ENCODE measurements around the gene CALN1. TPM values are rescaled to one million over a fixed set of nuclear protein-coding genes. Genes with fewer than 3 reads are reported as not detected.

Gene CALN1
- total RNA-seq, 1 experiment from 2014 or later, result not detected

DNA sequence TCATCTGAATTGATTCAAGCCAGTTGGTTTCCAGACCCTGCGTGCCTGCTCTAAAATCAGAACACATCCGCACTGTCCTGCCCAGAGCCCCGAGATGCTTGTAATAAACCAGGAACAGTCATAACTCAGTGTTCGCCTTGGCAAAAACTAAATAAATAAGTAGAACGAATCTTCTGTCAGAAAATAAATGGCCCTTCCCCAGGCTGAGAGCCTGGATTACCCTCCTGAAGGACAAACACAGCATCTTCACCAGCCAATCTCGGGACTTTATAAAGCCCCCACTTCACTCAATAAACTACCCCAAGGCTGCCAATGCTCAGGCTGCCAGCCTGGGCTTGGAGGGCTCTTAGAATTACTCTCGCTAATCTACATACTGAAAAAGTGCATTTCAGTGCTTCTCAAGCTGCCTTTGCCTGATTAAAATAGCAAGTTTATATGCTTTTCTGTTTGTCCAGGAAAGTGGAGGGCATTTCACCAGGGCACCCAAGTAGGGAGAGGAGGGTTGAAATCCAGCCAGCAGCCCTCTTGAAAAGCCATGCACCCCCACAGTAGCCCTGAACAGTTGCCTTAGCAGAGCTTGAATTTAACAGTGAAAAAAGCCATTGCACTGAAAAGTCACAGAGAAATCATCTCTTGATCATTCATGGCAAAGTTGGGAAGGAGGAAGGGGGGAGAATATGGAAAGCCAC lies 136.6 kb downstream of the CALN1 start:
- H3K27me3 ChIP-seq (replicated peaks; ENCODE audit: control insufficient read depth, insufficient read depth, low read length), result no peaks in the 10 kb centered on the region
- Mint-ChIP-seq H3K27me3 (ENCODE audit: insufficient read depth, unreplicated experiment) (no peaks in the 10 kb centered on the region), H3K27ac (ENCODE audit: unreplicated experiment) (no peak overlapping the region), H3K4me1 (ENCODE audit: low read depth, unreplicated experiment) (no peaks in the 10 kb centered on the region), H3K36me3 (ENCODE audit: insufficient read depth, unreplicated experiment) (no peaks in the 10 kb centered on the region), H3K9me3 (ENCODE audit: unreplicated experiment) (peaks cover 8% of the 10 kb centered on the region), H3K4me3 (ENCODE audit: unreplicated experiment) (no peak overlapping the region)
- H3K9me3 ChIP-seq, result no peaks in the 10 kb centered on the region
- no peaks in the 10 kb centered on the region for H3K36me3 ChIP-seq (ENCODE audit: control insufficient read depth, insufficient read depth, low read length)
- H3K4me3 ChIP-seq (ENCODE audit: low read depth, low read length), result no peak overlapping the region
- intact Hi-C loops (cut with micrococcal nuclease; ENCODE audit: unreplicated experiment), result no loop called here
- H3K4me1 ChIP-seq, result no peaks in the 10 kb centered on the region
- TF ChIP-seq, protein P1, sequence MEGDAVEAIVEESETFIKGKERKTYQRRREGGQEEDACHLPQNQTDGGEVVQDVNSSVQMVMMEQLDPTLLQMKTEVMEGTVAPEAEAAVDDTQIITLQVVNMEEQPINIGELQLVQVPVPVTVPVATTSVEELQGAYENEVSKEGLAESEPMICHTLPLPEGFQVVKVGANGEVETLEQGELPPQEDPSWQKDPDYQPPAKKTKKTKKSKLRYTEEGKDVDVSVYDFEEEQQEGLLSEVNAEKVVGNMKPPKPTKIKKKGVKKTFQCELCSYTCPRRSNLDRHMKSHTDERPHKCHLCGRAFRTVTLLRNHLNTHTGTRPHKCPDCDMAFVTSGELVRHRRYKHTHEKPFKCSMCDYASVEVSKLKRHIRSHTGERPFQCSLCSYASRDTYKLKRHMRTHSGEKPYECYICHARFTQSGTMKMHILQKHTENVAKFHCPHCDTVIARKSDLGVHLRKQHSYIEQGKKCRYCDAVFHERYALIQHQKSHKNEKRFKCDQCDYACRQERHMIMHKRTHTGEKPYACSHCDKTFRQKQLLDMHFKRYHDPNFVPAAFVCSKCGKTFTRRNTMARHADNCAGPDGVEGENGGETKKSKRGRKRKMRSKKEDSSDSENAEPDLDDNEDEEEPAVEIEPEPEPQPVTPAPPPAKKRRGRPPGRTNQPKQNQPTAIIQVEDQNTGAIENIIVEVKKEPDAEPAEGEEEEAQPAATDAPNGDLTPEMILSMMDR (IDR thresholded peaks at IDR 0.05; ENCODE audit: insufficient read depth in 1 of 2, low read depth in 1 of 2, low read length in 1 of 2, severe bottlenecking in 1 of 2, unreplicated experiment in 1 of 2), result no peak
- ChIA-PET POLR2A (no interaction called here), CTCF (no interaction called here)
- no TSS peak for BruUV-seq (replicated peaks)
- no peak for DNase-seq

DNA sequence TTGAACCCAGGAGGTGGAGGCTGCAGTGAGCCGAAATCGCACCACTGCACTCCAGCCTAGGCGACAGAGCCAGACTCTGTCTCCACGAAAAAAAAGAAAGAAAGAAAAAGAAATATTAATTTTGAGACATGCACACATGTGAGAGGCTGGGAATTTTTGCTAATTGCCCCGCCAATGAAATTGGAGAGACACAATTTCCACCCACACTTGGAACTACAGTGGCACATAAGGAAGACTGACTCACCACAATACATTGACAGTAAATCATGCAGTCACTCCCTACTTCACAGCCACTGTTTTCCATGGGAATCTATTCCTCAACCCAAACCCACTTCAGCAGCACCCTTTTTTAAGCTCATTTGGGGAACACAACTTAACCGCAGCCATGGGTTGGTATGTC lies 139.7 kb downstream of the CALN1 start:
- no peaks in the 10 kb centered on the region for H3K4me1 Mint-ChIP-seq (ENCODE audit: low read depth, unreplicated experiment)
- H3K4me3 Mint-ChIP-seq (ENCODE audit: unreplicated experiment), result no peak overlapping the region
- no peaks in the 10 kb centered on the region for H3K9me3 Mint-ChIP-seq (ENCODE audit: unreplicated experiment)
- no peak overlapping the region for H3K4me3 ChIP-seq (ENCODE audit: low read depth, low read length)
- TF ChIP-seq, protein P1 (IDR thresholded peaks at IDR 0.05; ENCODE audit: insufficient read depth in 1 of 2, low read depth in 1 of 2, low read length in 1 of 2, severe bottlenecking in 1 of 2, unreplicated experiment in 1 of 2), result no peak
- peaks cover 3% of the 10 kb centered on the region for H3K27me3 Mint-ChIP-seq (ENCODE audit: insufficient read depth, unreplicated experiment)
- no peaks in the 10 kb centered on the region for H3K4me1 ChIP-seq
- no peaks in the 10 kb centered on the region for H3K36me3 Mint-ChIP-seq (ENCODE audit: insufficient read depth, unreplicated experiment)
- no peaks in the 10 kb centered on the region for H3K27me3 ChIP-seq (replicated peaks; ENCODE audit: control insufficient read depth, insufficient read depth, low read length)
- POLR2A ChIA-PET, result no interaction called here
- intact Hi-C loops (cut with micrococcal nuclease; ENCODE audit: unreplicated experiment), result no loop called here
- no peak for DNase-seq
- CTCF ChIA-PET, result no interaction called here
- no peaks in the 10 kb centered on the region for H3K36me3 ChIP-seq (ENCODE audit: control insufficient read depth, insufficient read depth, low read length)
- BruUV-seq (replicated peaks), result no TSS peak
- H3K27ac Mint-ChIP-seq (ENCODE audit: unreplicated experiment), result no peak overlapping the region
- no peaks in the 10 kb centered on the region for H3K9me3 ChIP-seq

- Histone ChIP-seq H3K36me3 (ENCODE audit: control insufficient read depth, insufficient read depth, low read length) (no peaks in the 10 kb centered on the region), H3K4me3 (ENCODE audit: low read depth, low read length) (no peak overlapping the region), H3K9me3 (no peaks in the 10 kb centered on the region), H3K27me3 (replicated peaks; ENCODE audit: control insufficient read depth, insufficient read depth, low read length) (no peaks in the 10 kb centered on the region), H3K4me1 (no peaks in the 10 kb centered on the region)
- CTCF ChIA-PET, result no interaction called here
- DNase-seq, result no peak
- Mint-ChIP-seq H3K27ac (ENCODE audit: unreplicated experiment) (no peak overlapping the region), H3K4me3 (ENCODE audit: unreplicated experiment) (no peak overlapping the region), H3K36me3 (ENCODE audit: insufficient read depth, unreplicated experiment) (no peaks in the 10 kb centered on the region), H3K27me3 (ENCODE audit: insufficient read depth, unreplicated experiment) (peaks cover 6% of the 10 kb centered on the region), H3K4me1 (ENCODE audit: low read depth, unreplicated experiment) (no peaks in the 10 kb centered on the region), H3K9me3 (ENCODE audit: unreplicated experiment) (no peaks in the 10 kb centered on the region)
- TF ChIP-seq, protein P1 (IDR thresholded peaks at IDR 0.05; ENCODE audit: insufficient read depth in 1 of 2, low read depth in 1 of 2, low read length in 1 of 2, severe bottlenecking in 1 of 2, unreplicated experiment in 1 of 2), result no peak
- no TSS peak for BruUV-seq (replicated peaks)
- POLR2A ChIA-PET, result no interaction called here
- intact Hi-C loops (cut with micrococcal nuclease; ENCODE audit: unreplicated experiment), result no loop called here
These were observed 143.3 kb downstream of the CALN1 start for GRCh38 chr7:72268796-72269195.

Data from Caco-2 (cell line).